ENCODE results near the gene WDFY1. TPM values are rescaled to one million over a fixed set of nuclear protein-coding genes. Genes with fewer than 3 reads are reported as not detected.

WDFY1 gene
- total RNA-seq, 4 donors from 2014 or later, result 40.4 to 99.6 (median 71.6) TPM

DNA sequence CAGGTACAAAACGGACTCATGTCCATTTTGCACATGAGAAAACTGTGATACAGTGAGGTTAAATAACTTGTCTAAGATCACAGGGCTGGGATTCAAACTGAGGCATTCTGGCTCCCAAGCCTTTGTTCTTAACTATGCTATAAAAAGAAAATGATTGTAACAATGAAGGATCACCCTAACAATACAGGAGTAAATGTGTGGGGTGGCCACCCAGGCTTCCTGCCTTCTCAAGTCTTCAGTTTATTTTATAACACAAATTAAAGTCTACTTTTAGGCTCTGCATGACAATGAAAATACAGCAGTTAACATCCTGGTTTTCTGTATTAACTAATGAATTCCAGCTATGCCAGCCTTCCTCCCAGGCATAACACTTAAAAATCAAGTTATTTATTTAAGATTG is 7.6 kb downstream of the WDFY1 start:
- intact Hi-C loops (cut with DNase I; ENCODE audit: low total_unique reads), result no loop called here
- no peak for TF ChIP-seq POLR2A (IDR thresholded peaks at IDR 0.05)
- TF ChIP-seq POLR2AphosphoS5 (IDR thresholded peaks at IDR 0.05), result no peak
- TF ChIP-seq, protein P1, sequence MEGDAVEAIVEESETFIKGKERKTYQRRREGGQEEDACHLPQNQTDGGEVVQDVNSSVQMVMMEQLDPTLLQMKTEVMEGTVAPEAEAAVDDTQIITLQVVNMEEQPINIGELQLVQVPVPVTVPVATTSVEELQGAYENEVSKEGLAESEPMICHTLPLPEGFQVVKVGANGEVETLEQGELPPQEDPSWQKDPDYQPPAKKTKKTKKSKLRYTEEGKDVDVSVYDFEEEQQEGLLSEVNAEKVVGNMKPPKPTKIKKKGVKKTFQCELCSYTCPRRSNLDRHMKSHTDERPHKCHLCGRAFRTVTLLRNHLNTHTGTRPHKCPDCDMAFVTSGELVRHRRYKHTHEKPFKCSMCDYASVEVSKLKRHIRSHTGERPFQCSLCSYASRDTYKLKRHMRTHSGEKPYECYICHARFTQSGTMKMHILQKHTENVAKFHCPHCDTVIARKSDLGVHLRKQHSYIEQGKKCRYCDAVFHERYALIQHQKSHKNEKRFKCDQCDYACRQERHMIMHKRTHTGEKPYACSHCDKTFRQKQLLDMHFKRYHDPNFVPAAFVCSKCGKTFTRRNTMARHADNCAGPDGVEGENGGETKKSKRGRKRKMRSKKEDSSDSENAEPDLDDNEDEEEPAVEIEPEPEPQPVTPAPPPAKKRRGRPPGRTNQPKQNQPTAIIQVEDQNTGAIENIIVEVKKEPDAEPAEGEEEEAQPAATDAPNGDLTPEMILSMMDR (IDR thresholded peaks at IDR 0.05), result no peak
- no peak for TF ChIP-seq EP300 (IDR thresholded peaks at IDR 0.05; ENCODE audit: low read depth)
- Histone ChIP-seq H3K4me1 (peaks cover 12 to 64% (median 35%) of the 10 kb centered on the region in 4 donors), H3K27me3 (no peaks in the 10 kb centered on the region), H3K36me3 (no peaks in the 10 kb centered on the region), H3K9me3 (no peaks in the 10 kb centered on the region), H3K4me3 (no peak overlapping the region), H3K27ac (no peak overlapping the region)
- WGBS, 2 donors (ENCODE audit: low coverage in 1 of 2), result 0% methylated on average over 1 of the region's 1 CpG
- in situ Hi-C loops (cut with MboI; ENCODE audit: low pct_ligation_motif_present in 1 of 4, low pct_unique_long_range_greater_than_20kb in 1 of 4, low sequenced_read_pairs in 3 of 4), result no loop called here
- DNase-seq, result no peak

DNA sequence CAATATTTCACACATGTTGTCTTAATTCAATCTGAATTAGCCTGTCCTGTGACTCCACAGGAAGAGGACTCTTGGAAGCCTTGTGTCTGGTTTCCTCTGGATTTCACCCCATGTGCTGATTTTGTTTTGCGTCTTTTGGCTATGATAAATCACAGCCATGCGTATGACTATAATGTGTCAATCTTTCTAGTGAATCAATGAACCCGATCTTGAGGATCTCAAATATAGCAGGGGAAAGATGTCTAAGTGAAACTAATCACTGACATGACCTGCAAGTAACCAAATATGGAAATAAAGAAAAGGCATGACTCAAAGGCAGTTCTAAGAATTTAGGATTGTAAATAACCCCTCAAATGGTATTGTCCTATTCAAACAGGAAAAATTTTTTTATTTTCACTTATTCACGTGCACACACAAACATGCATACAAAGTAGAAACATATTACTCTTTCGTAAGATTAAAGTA is 8.2 kb downstream of the WDFY1 start:
- Histone ChIP-seq H3K9me3 (no peaks in the 10 kb centered on the region), H3K36me3 (no peaks in the 10 kb centered on the region), H3K4me3 (no peak overlapping the region), H3K4me1 (peaks cover 11 to 59% (median 32%) of the 10 kb centered on the region in 4 donors), H3K27ac (no peak overlapping the region), H3K27me3 (no peaks in the 10 kb centered on the region)
- TF ChIP-seq EP300 (IDR thresholded peaks at IDR 0.05; ENCODE audit: low read depth) (no peak), POLR2AphosphoS5 (IDR thresholded peaks at IDR 0.05) (no peak), POLR2A (IDR thresholded peaks at IDR 0.05) (no peak)
- TF ChIP-seq, protein P1 (IDR thresholded peaks at IDR 0.05), result no peak
- intact Hi-C loops (cut with DNase I; ENCODE audit: low total_unique reads) (no loop called here), in situ Hi-C loops (cut with MboI; ENCODE audit: low pct_ligation_motif_present in 1 of 4, low pct_unique_long_range_greater_than_20kb in 1 of 4, low sequenced_read_pairs in 3 of 4) (no loop called here)
- DNase-seq, result no peak
- WGBS, 2 donors (ENCODE audit: low coverage in 1 of 2), result 58 to 62% methylated on average over 5 of the region's 5 CpGs

DNA sequence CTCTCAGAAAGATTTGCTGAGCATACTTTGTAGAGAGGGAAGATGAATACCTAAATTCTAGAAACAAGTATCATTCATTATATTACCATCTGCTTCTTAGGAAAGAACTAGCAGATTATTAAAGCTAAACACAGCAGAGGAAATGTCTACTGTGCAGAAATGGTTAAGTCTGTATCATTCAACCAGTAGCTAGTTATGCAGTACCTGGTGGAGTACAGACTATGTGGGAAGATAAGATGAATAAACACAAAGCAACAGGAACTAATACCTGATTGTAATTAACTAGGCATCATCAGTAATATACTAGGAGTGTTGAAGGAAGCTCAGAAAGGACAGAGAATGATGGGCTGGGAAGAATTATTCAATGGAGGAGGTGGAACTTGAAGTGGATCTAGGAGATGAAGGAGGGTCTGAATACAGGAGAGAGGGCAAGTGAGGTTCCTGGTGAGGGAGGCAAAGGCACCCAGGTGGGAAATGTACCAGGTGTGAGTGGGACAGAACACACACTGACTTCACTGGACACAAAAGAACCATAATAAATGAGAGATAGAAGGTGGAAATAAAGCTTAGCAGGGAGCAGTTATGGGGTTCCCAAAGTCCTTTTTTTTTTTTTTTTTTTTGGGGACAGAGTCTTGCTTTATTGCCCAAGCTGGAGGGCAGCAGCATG is 9.5 kb downstream of the WDFY1 start:
- no peak overlapping the region for H3K4me3 ChIP-seq
- no peaks in the 10 kb centered on the region for H3K27me3 ChIP-seq
- in situ Hi-C loops (cut with MboI; ENCODE audit: low pct_ligation_motif_present in 1 of 4, low pct_unique_long_range_greater_than_20kb in 1 of 4, low sequenced_read_pairs in 3 of 4), result no loop called here
- H3K36me3 ChIP-seq, result no peaks in the 10 kb centered on the region
- TF ChIP-seq, protein P1 (IDR thresholded peaks at IDR 0.05), result no peak
- TF ChIP-seq POLR2AphosphoS5 (IDR thresholded peaks at IDR 0.05), result no peak
- TF ChIP-seq POLR2A (IDR thresholded peaks at IDR 0.05), result no peak
- TF ChIP-seq EP300 (IDR thresholded peaks at IDR 0.05; ENCODE audit: low read depth), result no peak
- no peak overlapping the region for H3K27ac ChIP-seq
- H3K9me3 ChIP-seq, result no peaks in the 10 kb centered on the region
- intact Hi-C loops (cut with DNase I; ENCODE audit: low total_unique reads), result no loop called here
- DNase-seq, result no peak
- peaks cover 5 to 63% (median 32%) of the 10 kb centered on the region in 4 donors for H3K4me1 ChIP-seq

DNA sequence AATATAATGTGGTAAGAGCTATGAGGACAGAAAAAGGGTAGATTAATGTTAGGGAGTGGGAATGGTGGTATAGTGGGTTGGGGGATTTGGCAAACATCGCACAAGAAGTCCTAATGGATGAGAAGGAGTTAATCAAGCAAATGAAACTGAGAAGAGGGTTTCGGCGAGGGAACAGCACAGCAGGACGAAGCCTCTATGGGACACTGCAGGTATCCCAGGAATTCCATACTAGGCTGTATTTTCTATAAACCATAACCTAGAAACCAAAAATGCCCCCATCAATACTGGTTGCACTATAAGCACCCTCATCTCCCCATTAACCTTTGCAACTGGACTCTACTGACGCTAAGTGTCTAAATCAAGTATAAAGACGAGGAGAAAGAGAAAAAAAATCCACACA is 10.3 kb downstream of the WDFY1 start:
- DNase-seq, result no peak
- no peaks in the 10 kb centered on the region for H3K36me3 ChIP-seq
- peaks cover 9 to 69% (median 39%) of the 10 kb centered on the region in 4 donors for H3K4me1 ChIP-seq
- intact Hi-C loops (cut with DNase I; ENCODE audit: low total_unique reads) (no loop called here), in situ Hi-C loops (cut with MboI; ENCODE audit: low pct_ligation_motif_present in 1 of 4, low pct_unique_long_range_greater_than_20kb in 1 of 4, low sequenced_read_pairs in 3 of 4) (no loop called here)
- 64 to 73% methylated on average over 5 to 6 of the region's 6 CpGs for WGBS, 2 donors (ENCODE audit: low coverage in 1 of 2)
- H3K9me3 ChIP-seq, result no peaks in the 10 kb centered on the region
- H3K27me3 ChIP-seq, result no peaks in the 10 kb centered on the region
- TF ChIP-seq EP300 (IDR thresholded peaks at IDR 0.05; ENCODE audit: low read depth) (no peak), POLR2A (IDR thresholded peaks at IDR 0.05) (no peak)
- no peak overlapping the region for H3K27ac ChIP-seq
- no peak overlapping the region for H3K4me3 ChIP-seq
